Panc1 (cell line): Measurements from ENCODE around the gene POLK.

Experiments used
- CTCF ChIP-seq: fragments of 450-650 bp; IDR thresholded peaks from 2 replicates; pipeline ENCODE4 v1.5.1; 2017; ENCODE audit warnings: mild to moderate bottlenecking
- POLR2AphosphoS5 ChIP-seq: IDR thresholded peaks from 2 replicates; pipeline ENCODE4 v1.6.1; 2012; ENCODE audit warnings: mild to moderate bottlenecking, low read depth, low read length, moderate library complexity
- REST ChIP-seq, 2 experiments: IDR thresholded peaks; 2 replicates each; pipeline ENCODE4 v1.6.1; 2011 to 2012; ENCODE audit warnings: low read depth in 2 of 2, control low read depth in 1 of 2, low read length in 1 of 2, mild to moderate bottlenecking in 1 of 2, moderate library complexity in 1 of 2; ENCODE audit not compliant: insufficient read depth in 1 of 2
- SIN3A ChIP-seq: IDR thresholded peaks from 2 replicates; pipeline ENCODE4 v1.6.1; 2012; ENCODE audit warnings: low read depth, mild to moderate bottlenecking, low read length, moderate library complexity, borderline replicate concordance; ENCODE audit not compliant: insufficient read depth
- TCF7L2 ChIP-seq: IDR thresholded peaks from 2 replicates; pipeline ENCODE4 v1.6.1; 2011; ENCODE audit warnings: mild to moderate bottlenecking, low read depth, low read length, inconsistent platforms

GRCh38 chr5:75536147-75536546, 24.5 kb downstream of the POLK start:
- TF ChIP-seq CTCF (no peak), REST (IDR thresholded peaks at IDR 0.05; ENCODE audit: insufficient read depth in 1 of 2, low read depth in 2 of 2, low read length in 1 of 2) (no peak), SIN3A (no peak), POLR2AphosphoS5 (no peak), TCF7L2 (no peak)
